Stomach (tissue), 4 donors: ENCODE measurements around the gene PACC1.

Experiments used
- CTCF ChIP-seq, 7 experiments: fragments of 450-650 bp in 4 of 7; fragments of 200-600 bp in 3 of 7; sonication (generic) in 3 of 7; IDR thresholded peaks; one replicate each; pipeline ENCODE4 v1.5.1; 2016 to 2019; ENCODE audit warnings: antibody characterized with exemption in 7 of 7, control low read depth in 2 of 7, mild to moderate bottlenecking in 1 of 7
- EP300 ChIP-seq: sonication (generic); formaldehyde crosslinking; IDR thresholded peaks from one replicate; pipeline ENCODE4 v1.6.1; 2017; ENCODE audit warnings: antibody characterized with exemption
- POLR2A ChIP-seq, 4 donors: fragments of 450-650 bp; IDR thresholded peaks; one replicate each; pipeline ENCODE4 v1.6.1; 2016; ENCODE audit warnings: antibody characterized with exemption in 4 of 4, control low read depth in 2 of 4, mild to moderate bottlenecking in 1 of 4, moderate library complexity in 1 of 4
- POLR2AphosphoS5 ChIP-seq, 3 donors: sonication (generic); formaldehyde crosslinking; IDR thresholded peaks; one replicate each; pipeline ENCODE4 v1.6.1; 2016; ENCODE audit warnings: antibody characterized with exemption in 3 of 3

GRCh38 chr1:212428496-212428895 lies 13.8 kb upstream of the PACC1 start:
- TF ChIP-seq CTCF (IDR thresholded peaks at IDR 0.05) (no peak), POLR2A (IDR thresholded peaks at IDR 0.05) (no peak), EP300 (no peak), POLR2AphosphoS5 (IDR thresholded peaks at IDR 0.05) (no peak)
